Liver (tissue), 9 donors: ENCODE measurements around the gene FRMD5. TPM values are rescaled to one million over a fixed set of nuclear protein-coding genes. Genes with fewer than 3 reads are reported as not detected.

Experiments
- DNase-seq: peaks from one replicate; pipeline ENCODE4 v3.0.0-alpha.2; 2017; ENCODE audit warnings: low spot score
- H3K27ac ChIP-seq, 2 donors: one replicate each; pipeline ENCODE4 v1.7.0; 2013; ENCODE audit warnings: inconsistent platforms in 2 of 2, low read length in 2 of 2, control low read depth in 1 of 2, low read depth in 1 of 2, mild to moderate bottlenecking in 1 of 2
- H3K27me3 ChIP-seq, 4 donors: one replicate each; pipeline versions ENCODE4 v1.6.1 to v1.7.0; 2013; ENCODE audit warnings: low read length in 3 of 4, inconsistent platforms in 1 of 4, mild to moderate bottlenecking in 1 of 4, moderate library complexity in 1 of 4; ENCODE audit not compliant: control insufficient read depth in 4 of 4, insufficient read depth in 4 of 4
- H3K36me3 ChIP-seq, 4 donors: one replicate each; pipeline versions ENCODE4 v1.6.1 to v1.7.0; 2013; ENCODE audit warnings: low read length in 3 of 4, mild to moderate bottlenecking in 3 of 4, low read depth in 1 of 4, moderate library complexity in 1 of 4; ENCODE audit not compliant: control insufficient read depth in 4 of 4, insufficient read depth in 3 of 4
- H3K4me1 ChIP-seq, 4 donors: one replicate each; pipeline versions ENCODE4 v1.6.1 to v1.7.0; 2013; ENCODE audit warnings: low read length in 3 of 4, mild to moderate bottlenecking in 3 of 4, moderate library complexity in 1 of 4; ENCODE audit not compliant: control insufficient read depth in 4 of 4, insufficient read depth in 4 of 4
- H3K4me3 ChIP-seq, 3 donors: one replicate each; pipeline versions ENCODE4 v1.6.1 to v1.7.0; 2013; ENCODE audit warnings: low read length in 3 of 3, control low read depth in 1 of 3, low read depth in 1 of 3, mild to moderate bottlenecking in 1 of 3
- H3K9ac ChIP-seq, 2 donors: one replicate each; pipeline ENCODE4 v1.7.0; 2013; ENCODE audit warnings: low read length in 2 of 2, mild to moderate bottlenecking in 2 of 2, moderate library complexity in 2 of 2, control low read depth in 1 of 2, low read depth in 1 of 2
- H3K9me3 ChIP-seq, 4 donors: one replicate each; pipeline versions ENCODE4 v1.6.1 to v1.7.0; 2013; ENCODE audit warnings: low read length in 3 of 4; ENCODE audit not compliant: control insufficient read depth in 4 of 4
- FOXA1 ChIP-seq: IDR thresholded peaks from 2 replicates; pipeline ENCODE4 v1.6.1; 2016; ENCODE audit warnings: antibody characterized with exemption
- FOXA2 ChIP-seq: IDR thresholded peaks from 2 replicates; pipeline ENCODE4 v1.6.1; 2016; ENCODE audit warnings: antibody characterized with exemption
- GABPA ChIP-seq, 2 donors: IDR thresholded peaks in 1 of 2; conservative IDR thresholded peaks in 1 of 2; 2 replicates each; pipeline ENCODE4 v1.6.1; 2016; ENCODE audit warnings: antibody characterized with exemption in 2 of 2, mild to moderate bottlenecking in 1 of 2, moderate library complexity in 1 of 2
- HNF4A ChIP-seq, 2 donors: conservative IDR thresholded peaks; 2 replicates each; pipeline ENCODE4 v1.6.1; 2016; ENCODE audit warnings: antibody characterized with exemption in 2 of 2, mild to moderate bottlenecking in 2 of 2
- HNF4G ChIP-seq: IDR thresholded peaks from 2 replicates; pipeline ENCODE4 v1.6.1; 2016; ENCODE audit warnings: antibody characterized with exemption
- JUND ChIP-seq, 2 donors: IDR thresholded peaks; 2 replicates each; pipeline ENCODE4 v1.6.1; 2016; ENCODE audit warnings: antibody characterized with exemption in 2 of 2
- NR2F2 ChIP-seq: IDR thresholded peaks from 2 replicates; pipeline ENCODE4 v1.6.1; 2016; ENCODE audit warnings: antibody characterized with exemption
- RAD21 ChIP-seq, 2 donors: IDR thresholded peaks; 2 replicates each; pipeline ENCODE4 v1.6.1; 2016; ENCODE audit warnings: antibody characterized with exemption in 2 of 2, mild to moderate bottlenecking in 2 of 2
- RXRA ChIP-seq, 2 donors: IDR thresholded peaks; 2 replicates each; pipeline ENCODE4 v1.6.1; 2017 to 2018; ENCODE audit warnings: antibody characterized with exemption in 2 of 2, mild to moderate bottlenecking in 1 of 2
- TAF1 ChIP-seq: conservative IDR thresholded peaks from 2 replicates; pipeline ENCODE4 v1.6.1; 2016; ENCODE audit warnings: antibody characterized with exemption, mild to moderate bottlenecking
- YY1 ChIP-seq: IDR thresholded peaks from 2 replicates; pipeline ENCODE4 v1.6.1; 2016; ENCODE audit warnings: antibody characterized with exemption, mild to moderate bottlenecking
- WGBS: extraction: QIAGEN DNeasy Blood & Tissue Kit; methylation state at CpG from one replicate; pipeline ENCODE4 v1.1.7; 2013; 5-methylcytosine and 5-hydroxymethylcytosine counted together
- polyA plus RNA-seq, 2 donors: library from polyadenylated mRNA; stranded (reverse) in 1 of 2; unstranded in 1 of 2; fragments of 200-250 nt in 1 of 2; fragments of >200 nt in 1 of 2; fragmentation: Nextera tagmentation in 1 of 2; extraction: Ambion mirVana in 1 of 2; gene quantifications; one replicate each; pipeline versions ENCODE4 v1.2.1 to v1.2.3, GENCODE V29; 2013 to 2015
- total RNA-seq, 2 donors: library from RNA; depleted of rRNA; stranded (reverse); fragments of >200 nt; gene quantifications; one replicate each; pipeline ENCODE4 v1.2.3, GENCODE V29; 2014
- TF ChIP-seq, protein P1 (sequence below): IDR thresholded peaks from 2 replicates; pipeline ENCODE4 v1.6.1; 2016; ENCODE audit warnings: antibody characterized with exemption, mild to moderate bottlenecking
- TF ChIP-seq, protein P2 (sequence below): IDR thresholded peaks from 2 replicates; pipeline ENCODE4 v1.6.1; 2016; ENCODE audit warnings: antibody characterized with exemption
- TF ChIP-seq, protein P3 (sequence below): IDR thresholded peaks from 2 replicates; pipeline ENCODE4 v1.6.1; 2016; ENCODE audit warnings: antibody characterized with exemption
- TF ChIP-seq, protein P4 (sequence below): IDR thresholded peaks from 2 replicates; pipeline ENCODE4 v1.6.1; 2016; ENCODE audit warnings: antibody characterized with exemption
- TF ChIP-seq, protein P5 (sequence below): fragments of 150-350 bp; IDR thresholded peaks from 2 replicates; pipeline ENCODE4 v1.5.1; 2017; ENCODE audit warnings: improper control_type of control experiment, low read depth, low read length; ENCODE audit not compliant: missing input control
- donor health status: healthy.
- donor health status: healthy.
- donor health status: healthy.
- donor health status: healthy.
- donor health status: healthy.

FRMD5 gene
- total and polyA plus RNA-seq, 4 donors, result 0.01 to 0.25 TPM; not detected in 2

DNA sequence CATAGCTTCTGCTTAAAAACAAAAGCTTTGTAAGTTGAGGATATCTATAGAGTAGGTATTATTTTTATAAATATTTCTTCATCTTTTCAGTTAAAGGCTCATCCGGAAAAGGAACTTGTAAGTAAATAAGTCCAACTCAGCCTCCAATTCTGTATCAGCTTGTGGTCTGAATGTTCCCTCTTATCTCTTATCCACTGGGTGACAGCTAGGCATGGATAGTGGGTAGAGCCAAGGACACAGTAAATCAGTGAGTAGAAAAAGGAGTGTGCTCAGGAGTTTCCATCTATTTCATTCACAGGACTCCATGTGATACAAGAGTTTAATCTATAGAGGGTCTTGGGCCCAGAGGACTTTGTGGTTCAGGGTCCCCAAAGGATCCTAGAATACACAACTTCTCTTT, 50.9 kb downstream of the FRMD5 start:
- no peaks in the 10 kb centered on the region for H3K9me3 ChIP-seq
- no peak for DNase-seq
- 66% methylated on average over 1 of the region's 1 CpG for WGBS
- no peaks in the 10 kb centered on the region for H3K4me1 ChIP-seq
- H3K27me3 ChIP-seq, result peaks cover 0 to 3% (median 2%) of the 10 kb centered on the region in 4 donors
- no peaks in the 10 kb centered on the region for H3K36me3 ChIP-seq
- no peak overlapping the region for H3K9ac ChIP-seq
- no peak overlapping the region for H3K27ac ChIP-seq
- H3K4me3 ChIP-seq, result no peak overlapping the region
- TF ChIP-seq, protein P1, sequence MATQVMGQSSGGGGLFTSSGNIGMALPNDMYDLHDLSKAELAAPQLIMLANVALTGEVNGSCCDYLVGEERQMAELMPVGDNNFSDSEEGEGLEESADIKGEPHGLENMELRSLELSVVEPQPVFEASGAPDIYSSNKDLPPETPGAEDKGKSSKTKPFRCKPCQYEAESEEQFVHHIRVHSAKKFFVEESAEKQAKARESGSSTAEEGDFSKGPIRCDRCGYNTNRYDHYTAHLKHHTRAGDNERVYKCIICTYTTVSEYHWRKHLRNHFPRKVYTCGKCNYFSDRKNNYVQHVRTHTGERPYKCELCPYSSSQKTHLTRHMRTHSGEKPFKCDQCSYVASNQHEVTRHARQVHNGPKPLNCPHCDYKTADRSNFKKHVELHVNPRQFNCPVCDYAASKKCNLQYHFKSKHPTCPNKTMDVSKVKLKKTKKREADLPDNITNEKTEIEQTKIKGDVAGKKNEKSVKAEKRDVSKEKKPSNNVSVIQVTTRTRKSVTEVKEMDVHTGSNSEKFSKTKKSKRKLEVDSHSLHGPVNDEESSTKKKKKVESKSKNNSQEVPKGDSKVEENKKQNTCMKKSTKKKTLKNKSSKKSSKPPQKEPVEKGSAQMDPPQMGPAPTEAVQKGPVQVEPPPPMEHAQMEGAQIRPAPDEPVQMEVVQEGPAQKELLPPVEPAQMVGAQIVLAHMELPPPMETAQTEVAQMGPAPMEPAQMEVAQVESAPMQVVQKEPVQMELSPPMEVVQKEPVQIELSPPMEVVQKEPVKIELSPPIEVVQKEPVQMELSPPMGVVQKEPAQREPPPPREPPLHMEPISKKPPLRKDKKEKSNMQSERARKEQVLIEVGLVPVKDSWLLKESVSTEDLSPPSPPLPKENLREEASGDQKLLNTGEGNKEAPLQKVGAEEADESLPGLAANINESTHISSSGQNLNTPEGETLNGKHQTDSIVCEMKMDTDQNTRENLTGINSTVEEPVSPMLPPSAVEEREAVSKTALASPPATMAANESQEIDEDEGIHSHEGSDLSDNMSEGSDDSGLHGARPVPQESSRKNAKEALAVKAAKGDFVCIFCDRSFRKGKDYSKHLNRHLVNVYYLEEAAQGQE, result no peak
- TF ChIP-seq, protein P2, sequence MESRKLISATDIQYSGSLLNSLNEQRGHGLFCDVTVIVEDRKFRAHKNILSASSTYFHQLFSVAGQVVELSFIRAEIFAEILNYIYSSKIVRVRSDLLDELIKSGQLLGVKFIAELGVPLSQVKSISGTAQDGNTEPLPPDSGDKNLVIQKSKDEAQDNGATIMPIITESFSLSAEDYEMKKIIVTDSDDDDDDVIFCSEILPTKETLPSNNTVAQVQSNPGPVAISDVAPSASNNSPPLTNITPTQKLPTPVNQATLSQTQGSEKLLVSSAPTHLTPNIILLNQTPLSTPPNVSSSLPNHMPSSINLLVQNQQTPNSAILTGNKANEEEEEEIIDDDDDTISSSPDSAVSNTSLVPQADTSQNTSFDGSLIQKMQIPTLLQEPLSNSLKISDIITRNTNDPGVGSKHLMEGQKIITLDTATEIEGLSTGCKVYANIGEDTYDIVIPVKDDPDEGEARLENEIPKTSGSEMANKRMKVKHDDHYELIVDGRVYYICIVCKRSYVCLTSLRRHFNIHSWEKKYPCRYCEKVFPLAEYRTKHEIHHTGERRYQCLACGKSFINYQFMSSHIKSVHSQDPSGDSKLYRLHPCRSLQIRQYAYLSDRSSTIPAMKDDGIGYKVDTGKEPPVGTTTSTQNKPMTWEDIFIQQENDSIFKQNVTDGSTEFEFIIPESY, result no peak

DNA sequence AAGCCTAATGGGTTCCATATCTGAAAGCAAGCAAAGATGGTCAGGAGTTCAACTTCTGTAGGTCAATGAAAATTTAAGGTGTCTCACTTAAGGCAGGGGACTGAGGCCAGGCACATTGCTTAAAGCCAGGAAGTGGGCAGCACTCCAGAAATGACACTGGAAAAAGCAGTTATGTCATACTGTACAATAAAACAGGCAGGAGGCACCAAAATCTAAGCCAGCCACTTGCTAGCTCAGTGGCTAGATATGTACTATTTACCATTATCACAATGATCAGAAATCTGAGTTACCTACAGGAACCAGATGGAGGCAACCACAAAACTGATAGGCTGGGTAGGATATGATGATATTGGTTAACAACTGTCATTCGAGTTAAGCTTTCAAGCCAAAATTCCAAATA, 57.3 kb downstream of the FRMD5 start:
- WGBS, result 52% methylated on average over 1 of the region's 1 CpG
- no peak overlapping the region for H3K9ac ChIP-seq
- TF ChIP-seq JUND (IDR thresholded peaks at IDR 0.05) (no peak), GABPA (IDR thresholded peaks at IDR 0.05 in 1 of 2, conservative IDR thresholded peaks at IDR 0.05 in 1 of 2) (no peak), NR2F2 (no peak), YY1 (no peak), HNF4G (no peak), RXRA (IDR thresholded peaks at IDR 0.05) (no peak), FOXA2 (no peak), TAF1 (no peak), RAD21 (IDR thresholded peaks at IDR 0.05) (no peak), FOXA1 (no peak), HNF4A (conservative IDR thresholded peaks at IDR 0.05) (no peak)
- TF ChIP-seq, protein P3, sequence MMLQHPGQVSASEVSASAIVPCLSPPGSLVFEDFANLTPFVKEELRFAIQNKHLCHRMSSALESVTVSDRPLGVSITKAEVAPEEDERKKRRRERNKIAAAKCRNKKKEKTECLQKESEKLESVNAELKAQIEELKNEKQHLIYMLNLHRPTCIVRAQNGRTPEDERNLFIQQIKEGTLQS, result no peak
- TF ChIP-seq, protein P4, sequence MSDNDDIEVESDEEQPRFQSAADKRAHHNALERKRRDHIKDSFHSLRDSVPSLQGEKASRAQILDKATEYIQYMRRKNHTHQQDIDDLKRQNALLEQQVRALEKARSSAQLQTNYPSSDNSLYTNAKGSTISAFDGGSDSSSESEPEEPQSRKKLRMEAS, result no peak
- TF ChIP-seq, protein P5, sequence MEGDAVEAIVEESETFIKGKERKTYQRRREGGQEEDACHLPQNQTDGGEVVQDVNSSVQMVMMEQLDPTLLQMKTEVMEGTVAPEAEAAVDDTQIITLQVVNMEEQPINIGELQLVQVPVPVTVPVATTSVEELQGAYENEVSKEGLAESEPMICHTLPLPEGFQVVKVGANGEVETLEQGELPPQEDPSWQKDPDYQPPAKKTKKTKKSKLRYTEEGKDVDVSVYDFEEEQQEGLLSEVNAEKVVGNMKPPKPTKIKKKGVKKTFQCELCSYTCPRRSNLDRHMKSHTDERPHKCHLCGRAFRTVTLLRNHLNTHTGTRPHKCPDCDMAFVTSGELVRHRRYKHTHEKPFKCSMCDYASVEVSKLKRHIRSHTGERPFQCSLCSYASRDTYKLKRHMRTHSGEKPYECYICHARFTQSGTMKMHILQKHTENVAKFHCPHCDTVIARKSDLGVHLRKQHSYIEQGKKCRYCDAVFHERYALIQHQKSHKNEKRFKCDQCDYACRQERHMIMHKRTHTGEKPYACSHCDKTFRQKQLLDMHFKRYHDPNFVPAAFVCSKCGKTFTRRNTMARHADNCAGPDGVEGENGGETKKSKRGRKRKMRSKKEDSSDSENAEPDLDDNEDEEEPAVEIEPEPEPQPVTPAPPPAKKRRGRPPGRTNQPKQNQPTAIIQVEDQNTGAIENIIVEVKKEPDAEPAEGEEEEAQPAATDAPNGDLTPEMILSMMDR, result no peak
- H3K36me3 ChIP-seq, result no peaks in the 10 kb centered on the region
- H3K9me3 ChIP-seq, result no peaks in the 10 kb centered on the region
- no peaks in the 10 kb centered on the region for H3K27me3 ChIP-seq
- H3K27ac ChIP-seq, result no peak overlapping the region
- no peak overlapping the region for H3K4me3 ChIP-seq
- no peaks in the 10 kb centered on the region for H3K4me1 ChIP-seq
- DNase-seq, result no peak
